Heart left ventricle (tissue), 13 donors: ENCODE data around the gene SPDYE17.
"Not testable (repeated sequence)": the region's sequence is repeated elsewhere in the genome, so short reads cannot be mapped to it uniquely, and the experiment has no call there.

Experiments used
- CTCF ChIP-seq, 12 donors: fragments of 200-600 bp; sonication (generic) in 4 of 12; IDR thresholded peaks; one replicate each; pipeline versions ENCODE4 v1.5.0 to v1.8.0; 2018 to 2022; ENCODE audit warnings: antibody characterized with exemption in 12 of 12, mild to moderate bottlenecking in 5 of 12
- POLR2A ChIP-seq, 2 donors: fragments of 450-650 bp; IDR thresholded peaks; one replicate each; pipeline ENCODE4 v1.6.1; 2017; ENCODE audit warnings: antibody characterized with exemption in 2 of 2, mild to moderate bottlenecking in 2 of 2, moderate library complexity in 2 of 2
- donor health status: ischemic (EF 13 %, LVEDD 7.1; RV severe dilation, severe dysfunction).
- donor health status: DM: no; HTN: yes; CAD: no.
- donor health status: DM: no; HTN: no; CAD: no.
- donor health status: ischemic (EF 25% LVEDD 6.9; RV normal size, moderate dysfunction).
- donor health status: ischemic (EF 25% LVEDD 5.7; RV mildly dilated, moderate dysfunction).
- donor health status: ischemic (EF 35%, LVEDD 5.7; RV mildly dilated, moderate dysfunction).
- donor health status: nonischemic (EF 11% LVEDD 7.7; RV severe dilation, severe dysfunction).
- donor health status: DM: yes; HTN: yes; CAD: no.
- donor health status: PGD.
- donor health status: ischemic (EF 29% LVEDD 5.4; RV normal size, mild dysfunction).
- donor health status: nonischemic (EF 23%, LVEDD 6.1; RV moderate dilation, normal function).

GRCh38 chr7:77026349-77026748 lies 5.8 kb downstream of the SPDYE17 start:
- TF ChIP-seq CTCF, POLR2A (IDR thresholded peaks at IDR 0.05): not testable (repeated sequence)
